HG03354 (cell line): ENCODE measurements around the gene PRSS53.
"Not testable (repeated sequence)": the region's sequence is repeated elsewhere in the genome, so short reads cannot be mapped to it uniquely, and the experiment has no call there.

Source experiments
- ATAC-seq: cut with Tn5 transposase; IDR thresholded peaks from one replicate; pipeline ENCODE4 v1.9.1; 2021; ENCODE audit warnings: mild to moderate bottlenecking; ENCODE audit not compliant: unreplicated experiment, poor library complexity, severe bottlenecking

The PRSS53 gene

DNA sequence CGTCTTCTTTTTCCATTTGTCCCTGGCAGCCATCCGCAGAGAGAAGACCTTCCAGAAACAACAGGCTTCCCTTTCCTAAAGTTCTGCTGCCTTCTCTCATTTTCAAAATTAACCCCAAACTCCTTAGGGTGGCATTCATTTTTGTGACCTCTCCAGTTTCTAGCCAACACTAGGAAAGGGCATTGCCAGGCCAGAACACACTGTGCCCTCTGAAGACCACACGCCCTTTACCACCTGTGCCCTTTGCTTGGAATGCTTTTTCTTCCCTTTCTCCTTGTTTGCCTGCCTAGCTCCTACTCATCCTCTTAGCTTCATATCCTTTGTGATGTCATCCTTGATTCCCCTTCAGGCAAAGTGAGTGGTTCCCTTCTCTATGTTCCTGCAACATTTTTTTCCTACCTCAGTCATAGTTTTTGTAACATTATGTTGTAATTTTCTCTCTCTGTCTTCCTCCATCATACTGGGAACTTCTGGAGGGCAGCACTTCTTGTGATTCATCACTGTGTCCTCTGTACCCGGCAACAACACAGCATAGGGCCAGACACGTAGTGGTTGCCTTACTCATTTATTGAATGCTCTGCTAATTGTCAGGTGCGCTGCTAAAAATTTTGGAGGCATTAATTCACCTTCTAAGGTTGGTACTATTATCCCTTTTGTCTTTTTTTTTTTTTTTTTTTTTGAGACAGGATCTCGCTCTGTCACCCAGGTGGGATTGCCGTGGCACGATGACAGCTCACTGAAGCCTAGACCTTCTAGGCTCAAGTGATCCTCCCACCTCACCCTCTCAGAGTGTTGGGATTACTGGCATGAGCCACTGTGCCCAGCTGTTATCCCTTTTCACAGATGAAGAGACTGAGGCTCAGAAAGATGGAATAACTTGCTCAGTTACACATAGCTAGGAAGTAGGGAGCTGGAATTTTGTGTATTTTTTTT lies 29.7 kb upstream of the PRSS53 start:
- ATAC-seq: no peak

- ATAC-seq: peak; percentile 91
Measured at GRCh38 chr16:31117384-31118222, 28.9 kb upstream of the PRSS53 start, which contains the start of gene KAT8. TSS of gene KAT8 (plus strand) at chr16:31117664. CDS start at chr16:31117682, 18 bp downstream.

DNA sequence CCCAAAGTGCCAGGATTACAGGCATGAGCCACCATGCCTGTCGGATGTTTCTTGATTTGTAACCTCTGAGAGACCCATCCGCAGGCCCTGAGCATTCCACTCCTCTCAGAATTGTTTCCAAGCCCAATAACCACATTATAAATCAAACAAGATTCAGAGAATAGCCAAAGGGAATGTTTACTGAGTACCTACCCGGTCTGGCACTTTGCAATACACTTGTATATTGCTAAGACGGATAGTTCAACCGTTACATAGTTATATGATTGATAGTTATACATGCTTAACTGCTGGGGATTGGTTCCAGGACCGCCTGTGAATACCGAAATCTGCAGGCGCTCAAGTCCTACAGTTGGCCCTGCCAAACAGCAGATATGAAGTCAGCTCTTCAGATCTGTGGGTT lies 25.7 kb upstream of the PRSS53 start:
- ATAC-seq: no peak

- ATAC-seq: no peak
Measured at GRCh38 chr16:31113121-31114120, 24.7 kb upstream of the PRSS53 start.

DNA sequence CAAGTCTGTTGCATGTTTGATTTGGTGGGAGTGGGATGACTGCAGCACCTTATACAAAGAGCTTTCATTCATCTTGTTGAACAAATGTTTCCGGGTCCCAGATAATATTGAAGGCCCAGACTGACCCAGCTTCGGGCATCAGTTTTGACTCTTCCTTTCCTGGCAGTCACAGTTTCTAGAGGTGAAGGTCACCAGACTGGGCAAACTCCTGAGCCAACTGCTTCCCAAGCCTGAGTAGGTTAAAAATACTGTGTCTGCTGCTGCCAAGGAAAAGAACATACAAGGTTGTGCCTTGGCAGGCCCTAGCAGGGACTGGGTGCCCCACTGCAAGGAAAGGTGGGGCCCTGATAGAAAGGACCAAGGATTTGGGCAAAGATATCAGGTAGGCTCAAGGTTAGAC lies 24.0 kb upstream of the PRSS53 start:
- ATAC-seq: no peak

GRCh38 chr16:31111881-31112466 lies 23.2 kb upstream of the PRSS53 start:
- no peak for ATAC-seq

DNA sequence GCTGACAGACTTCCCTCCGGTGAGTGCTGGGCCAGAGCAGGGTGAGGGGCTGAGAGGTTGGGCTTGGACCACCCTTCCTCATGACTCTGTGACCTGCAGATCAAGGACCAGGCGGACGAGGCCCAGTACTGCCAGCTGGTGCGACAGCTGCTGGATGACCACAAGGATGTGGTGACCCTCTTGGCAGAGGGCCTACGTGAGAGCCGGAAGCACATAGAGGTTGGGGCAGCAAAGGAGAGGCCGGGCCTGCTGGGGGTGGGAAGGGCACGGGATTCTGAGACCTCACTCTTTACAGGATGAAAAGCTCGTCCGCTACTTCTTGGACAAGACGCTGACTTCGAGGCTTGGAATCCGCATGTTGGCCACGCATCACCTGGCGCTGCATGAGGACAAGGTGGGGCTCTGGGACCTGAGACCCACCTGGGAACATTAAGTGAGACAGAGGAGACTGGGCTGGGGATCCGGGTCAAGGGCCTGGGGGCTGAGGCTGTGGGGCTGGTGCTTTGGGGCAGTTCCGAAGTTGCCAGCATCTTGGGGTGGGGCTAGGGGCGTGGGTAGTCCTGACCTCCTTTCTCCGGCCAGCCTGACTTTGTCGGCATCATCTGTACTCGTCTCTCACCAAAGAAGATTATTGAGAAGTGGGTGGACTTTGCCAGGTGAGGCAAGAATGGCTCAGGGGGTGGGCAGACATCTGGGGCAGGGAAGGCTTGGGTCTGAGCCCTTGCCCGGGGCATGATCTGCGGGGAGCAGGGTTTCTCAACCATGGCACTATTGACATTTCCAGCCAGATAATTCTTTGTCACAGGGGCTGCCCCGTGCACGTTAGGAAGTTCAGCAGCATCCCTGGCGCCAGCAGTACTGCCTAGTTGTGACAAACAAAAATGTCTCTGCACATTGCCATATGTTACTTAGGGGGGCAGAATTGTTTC lies 21.6 kb upstream of the PRSS53 start:
- no peak for ATAC-seq

DNA sequence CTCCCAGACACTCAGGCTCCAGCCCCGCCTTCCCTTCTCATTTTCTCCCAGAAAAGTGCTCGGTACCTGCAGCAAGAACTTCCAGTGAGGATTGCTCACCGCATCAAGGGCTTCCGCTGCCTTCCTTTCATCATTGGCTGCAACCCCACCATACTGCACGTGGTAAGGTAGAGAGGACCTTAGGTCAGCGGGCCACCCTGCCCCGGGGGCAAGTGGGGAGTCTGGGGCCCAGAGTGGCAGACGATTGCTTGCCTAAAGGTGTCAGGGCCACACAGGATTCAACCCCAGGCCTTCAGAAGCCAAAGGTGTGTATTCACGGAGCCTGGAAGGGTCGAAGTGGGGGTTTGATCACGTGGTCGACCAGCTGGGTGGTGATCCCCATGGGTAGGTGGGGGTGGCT lies 20.9 kb upstream of the PRSS53 start:
- no peak for ATAC-seq

DNA sequence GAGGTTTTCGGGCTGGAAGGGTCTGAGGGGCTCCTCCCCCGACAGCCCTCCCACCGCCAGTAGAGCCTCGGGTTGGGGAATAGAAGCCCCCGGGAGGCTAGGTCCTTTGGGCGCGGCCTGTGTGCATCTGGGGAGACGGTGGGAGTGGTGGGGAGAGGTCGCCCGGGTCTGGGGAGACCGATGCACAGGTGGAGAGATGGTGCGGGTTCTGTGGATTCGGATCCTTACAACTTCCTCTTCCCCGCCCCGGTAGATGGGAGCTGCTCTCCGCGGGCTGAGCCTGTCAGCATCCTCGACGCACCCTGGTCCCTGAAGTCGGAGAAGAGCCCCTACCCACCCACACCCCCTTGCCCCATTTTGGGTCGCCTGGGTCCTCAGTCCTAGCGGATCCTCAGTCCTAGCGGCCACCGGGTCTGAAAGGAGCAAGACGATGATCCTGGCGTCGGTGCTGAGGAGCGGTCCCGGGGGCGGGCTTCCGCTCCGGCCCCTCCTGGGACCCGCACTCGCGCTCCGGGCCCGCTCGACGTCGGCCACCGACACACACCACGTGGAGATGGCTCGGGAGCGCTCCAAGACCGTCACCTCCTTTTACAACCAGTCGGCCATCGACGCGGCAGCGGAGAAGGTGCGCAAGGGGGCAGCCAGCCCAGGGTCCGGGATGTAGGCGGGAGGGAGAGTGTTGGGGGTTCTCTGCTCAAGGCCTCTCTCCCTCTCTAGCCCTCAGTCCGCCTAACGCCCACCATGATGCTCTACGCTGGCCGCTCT lies 20.2 kb upstream of the PRSS53 start:
- ATAC-seq: no peak

DNA sequence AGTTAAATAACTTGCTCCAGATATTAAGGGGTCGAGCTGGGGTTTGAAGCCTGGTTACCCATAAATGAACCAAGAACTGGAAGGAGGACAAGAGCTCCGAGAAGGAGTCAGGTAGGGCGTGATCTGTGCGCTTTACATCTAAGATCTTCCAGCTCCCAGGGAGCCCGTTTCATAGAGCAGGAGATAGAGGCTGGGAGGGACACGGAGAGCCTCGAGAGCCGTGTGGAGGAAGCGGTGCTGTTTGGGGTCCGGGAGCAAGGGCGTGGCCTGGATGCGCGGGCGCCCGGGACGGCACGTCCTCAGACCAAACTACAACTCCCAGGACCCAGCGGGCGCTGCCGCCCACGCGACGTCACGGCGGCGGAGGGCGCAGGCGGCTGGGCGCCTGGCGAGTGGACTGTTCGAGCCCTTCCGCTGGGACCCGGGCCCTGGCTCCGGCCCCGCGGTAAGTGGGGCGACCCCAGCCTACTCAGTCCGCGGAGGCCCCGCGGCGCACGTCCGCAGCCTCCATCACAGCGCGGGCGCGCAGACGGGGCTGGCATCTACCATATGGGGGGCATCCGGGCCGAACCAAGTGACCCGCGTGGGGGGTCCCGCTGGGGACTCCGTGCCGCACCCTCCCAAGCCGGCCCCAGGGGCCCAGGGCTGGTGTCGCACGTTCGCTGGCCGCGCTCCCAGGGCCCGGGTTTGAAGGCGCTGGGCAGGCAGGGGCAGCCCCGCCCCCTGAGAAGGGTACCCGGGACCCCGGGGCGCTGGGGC lies 19.5 kb upstream of the PRSS53 start, which contains the start of gene BCKDK:
TSS of gene BCKDK (plus strand) at position 352 of the 759 bp plus-strand sequence. CDS start 838 bp downstream, outside the sequence.
- ATAC-seq: peak; percentile 83

GRCh38 chr16:31107465-31107867 lies 18.7 kb upstream of the PRSS53 start:
- peak; percentile 64 for ATAC-seq

GRCh38 chr16:31106509-31107464 lies 18.0 kb upstream of the PRSS53 start:
- ATAC-seq: no peak

- peak; percentile 59 for ATAC-seq
Measured at GRCh38 chr16:31105677-31106213, 17.0 kb upstream of the PRSS53 start.

DNA sequence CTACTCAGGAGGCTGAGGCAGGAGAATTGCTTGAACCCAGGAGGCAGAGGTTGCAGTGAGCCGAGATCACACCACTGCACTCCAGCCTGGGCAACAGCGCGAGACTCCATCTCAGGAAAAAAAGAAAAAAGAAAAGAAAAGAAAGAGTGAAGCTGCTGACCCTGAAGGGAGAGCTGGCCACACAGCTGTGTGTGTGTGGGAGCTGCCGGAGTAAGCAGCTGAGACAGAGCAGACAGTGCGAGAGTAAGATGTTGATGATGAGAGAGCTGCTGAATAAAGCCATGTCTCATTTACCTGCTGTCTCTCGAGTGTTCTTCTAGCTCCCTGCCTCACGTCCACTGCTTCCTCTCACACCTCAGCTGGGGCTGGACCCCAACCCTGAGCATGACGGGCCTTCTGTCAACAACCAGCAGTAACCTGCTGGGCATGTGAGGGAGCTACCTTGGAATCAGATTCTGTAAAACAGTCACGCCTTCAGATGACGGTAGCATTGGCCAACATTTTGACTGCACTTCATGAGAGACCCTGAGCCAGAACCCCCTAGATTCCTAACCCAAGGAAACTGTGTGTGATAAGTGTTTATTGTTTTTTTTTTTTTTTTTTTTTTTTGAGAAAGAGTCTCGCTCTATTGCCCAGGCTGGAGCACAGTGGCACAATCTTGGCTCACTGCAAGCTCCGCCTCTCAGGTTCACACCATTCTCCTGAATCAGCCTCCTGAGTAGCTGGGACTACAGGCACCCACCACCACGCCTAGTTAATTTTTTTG lies 12.3 kb upstream of the PRSS53 start:
- ATAC-seq: not testable (repeated sequence)
